Keratinocyte (primary cell): ENCODE data around the gene NEURL1. TPM values are rescaled to one million over a fixed set of nuclear protein-coding genes. Genes with fewer than 3 reads are reported as not detected.
A peak's percentile ranks its signal among the peaks of the same experiment; 100 is the strongest.

Experiments used
- DNase-seq: peaks from one replicate; pipeline ENCODE4 v3.0.0-alpha.2; 2011; ENCODE audit warnings: low read depth, missing footprints, low spot score
- FAIRE-seq: peaks from 2 replicates; lab custom pipeline; 2011; peaks lifted over from hg19 to GRCh38; lab: Jason Lieb, UNC
- H2AFZ ChIP-seq: 2 replicates; pipeline ENCODE4 v1.6.0; 2012; ENCODE audit warnings: low read length, control low read depth, inconsistent platforms; ENCODE audit not compliant: control insufficient read depth
- H3K27ac ChIP-seq: 2 replicates; pipeline ENCODE4 v1.5.1; 2011; ENCODE audit warnings: low read length; ENCODE audit not compliant: control insufficient read depth, insufficient read depth
- H3K27me3 ChIP-seq: 3 replicates; pipeline ENCODE4 v1.6.0; 2011; ENCODE audit warnings: low read length; ENCODE audit not compliant: control insufficient read depth, insufficient read depth; ENCODE audit errors: extremely low read depth
- H3K36me3 ChIP-seq, 2 experiments: 2 replicates in 1 of 2; 3 replicates in 1 of 2; pipeline ENCODE4 v1.5.1; 2011; ENCODE audit warnings: low read length in 2 of 2, mild to moderate bottlenecking in 1 of 2; ENCODE audit not compliant: control insufficient read depth in 2 of 2, insufficient read depth in 2 of 2; ENCODE audit errors: extremely low read depth in 1 of 2
- H3K4me1 ChIP-seq: 3 replicates; pipeline ENCODE4 v1.5.1; 2011; ENCODE audit warnings: low read length; ENCODE audit not compliant: control insufficient read depth, insufficient read depth; ENCODE audit errors: extremely low read depth
- H3K4me2 ChIP-seq: 3 replicates; pipeline ENCODE4 v1.6.0; 2011; ENCODE audit warnings: low read depth, low read length; ENCODE audit not compliant: control insufficient read depth, insufficient read depth; ENCODE audit errors: extremely low read depth
- H3K4me3 ChIP-seq, 3 experiments: fragments of 200-600 bp in 1 of 3; sonication (generic) in 1 of 3; 2 replicates in 2 of 3; 3 replicates in 1 of 3; pipeline ENCODE4 v1.5.1; 2011 to 2016; ENCODE audit warnings: low read length in 3 of 3, mild to moderate bottlenecking in 3 of 3, control low read depth in 2 of 3, inconsistent platforms in 1 of 3, low read depth in 1 of 3, mixed read lengths in 1 of 3, mixed run types in 1 of 3, moderate library complexity in 1 of 3; ENCODE audit not compliant: control insufficient read depth in 2 of 3, insufficient read depth in 2 of 3; ENCODE audit errors: extremely low read depth in 1 of 3
- H3K79me2 ChIP-seq: 2 replicates; pipeline ENCODE4 v1.6.0; 2012; ENCODE audit warnings: low read length; ENCODE audit not compliant: control insufficient read depth, insufficient read depth
- H3K9ac ChIP-seq: 3 replicates; pipeline ENCODE4 v1.6.0; 2011; ENCODE audit warnings: low read length; ENCODE audit not compliant: control insufficient read depth, insufficient read depth; ENCODE audit errors: extremely low read depth
- H3K9me1 ChIP-seq: 3 replicates; pipeline ENCODE4 v1.6.0; 2011; ENCODE audit warnings: low read length; ENCODE audit not compliant: control insufficient read depth, insufficient read depth; ENCODE audit errors: extremely low read depth
- H3K9me3 ChIP-seq: 2 replicates; pipeline ENCODE4 v1.5.1; 2012; ENCODE audit warnings: low read depth, low read length; ENCODE audit not compliant: control insufficient read depth
- H4K20me1 ChIP-seq: 3 replicates; pipeline ENCODE4 v1.6.0; 2011; ENCODE audit warnings: low read length; ENCODE audit not compliant: control insufficient read depth, insufficient read depth; ENCODE audit errors: extremely low read depth
- EZH2 ChIP-seq: IDR thresholded peaks from one replicate; pipeline ENCODE4 v1.6.1; 2012; ENCODE audit warnings: inconsistent platforms, mild to moderate bottlenecking, low read length, moderate library complexity
- dilution Hi-C: fragments of 300-500 bp; cut with MboI; formaldehyde crosslinking; loops from one replicate; pipeline ENCODE4 v1.7.0; 2020; ENCODE audit warnings: low sequenced_read_pairs; ENCODE audit not compliant: extremely low pct_ligation_motif_present
- polyA plus RNA-seq, 5 experiments: library from polyadenylated mRNA; depleted of rRNA in 3 of 5; stranded (reverse) in 3 of 5; stranded (forward) in 1 of 5; unstranded in 1 of 5; fragments of >200 nt; gene quantifications; 1 replicate in 1 of 5; 2 replicates in 3 of 5; 3 replicates in 1 of 5; pipeline versions ENCODE4 v1.2.1 to v1.2.3, GENCODE V29; 2011 to 2012; ENCODE audit warnings: missing spikeins in 2 of 5, low read depth in 1 of 5, low replicate concordance in 1 of 5
- TF ChIP-seq, protein P1 (sequence below), 3 experiments: IDR thresholded peaks in 1 of 3; conservative IDR thresholded peaks in 1 of 3; optimal IDR thresholded peaks in 1 of 3; 2 replicates in 2 of 3; 3 replicates in 1 of 3; pipeline versions ENCODE3 to v1.5.1; 2011; ENCODE audit warnings: low read length in 3 of 3, mild to moderate bottlenecking in 3 of 3, moderate library complexity in 2 of 3, control low read depth in 1 of 3, inconsistent platforms in 1 of 3; ENCODE audit not compliant: insufficient read depth in 2 of 3; ENCODE audit errors: extremely low read depth in 1 of 3

NEURL1 gene
- polyA plus RNA-seq, 1 donor (not counting 4 experiments of a cell fraction or from before 2014, with no cell fraction given): 0.03 TPM

DNA sequence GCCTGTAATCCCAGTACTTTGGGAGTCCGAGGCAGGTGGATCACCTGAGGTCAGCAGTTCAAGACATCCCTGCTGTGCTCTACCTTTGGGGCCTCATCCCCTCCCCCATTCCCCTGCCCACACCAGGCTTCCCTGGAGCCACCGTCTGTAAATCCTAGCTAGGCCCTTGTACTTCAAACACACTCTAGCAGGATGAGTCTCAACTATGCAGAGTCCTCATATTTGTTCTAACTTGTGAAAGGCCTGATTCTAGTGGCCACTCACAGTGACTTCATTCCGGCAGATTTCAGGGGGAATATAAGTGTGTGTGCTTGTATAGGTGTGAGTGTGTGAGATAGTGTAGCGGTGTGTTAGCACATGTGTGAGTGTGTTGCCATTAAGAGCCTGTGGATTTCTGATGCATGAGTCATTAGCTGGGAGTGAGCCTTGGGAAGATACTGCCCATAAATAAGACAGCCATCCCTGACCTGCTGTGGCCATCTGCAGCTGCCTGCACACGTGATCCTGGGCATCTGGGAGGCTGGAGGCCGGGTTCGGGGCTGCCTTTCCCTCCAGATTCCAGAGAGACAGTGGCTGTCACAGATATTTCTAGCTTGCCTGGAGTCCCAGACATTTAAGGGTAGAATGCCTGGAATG is 1.7 kb upstream of the NEURL1 start:
- H3K4me3 ChIP-seq: no peak overlapping the region
- peaks cover 6% of the 10 kb centered on the region for H3K9me1 ChIP-seq
- TF ChIP-seq, protein P1, sequence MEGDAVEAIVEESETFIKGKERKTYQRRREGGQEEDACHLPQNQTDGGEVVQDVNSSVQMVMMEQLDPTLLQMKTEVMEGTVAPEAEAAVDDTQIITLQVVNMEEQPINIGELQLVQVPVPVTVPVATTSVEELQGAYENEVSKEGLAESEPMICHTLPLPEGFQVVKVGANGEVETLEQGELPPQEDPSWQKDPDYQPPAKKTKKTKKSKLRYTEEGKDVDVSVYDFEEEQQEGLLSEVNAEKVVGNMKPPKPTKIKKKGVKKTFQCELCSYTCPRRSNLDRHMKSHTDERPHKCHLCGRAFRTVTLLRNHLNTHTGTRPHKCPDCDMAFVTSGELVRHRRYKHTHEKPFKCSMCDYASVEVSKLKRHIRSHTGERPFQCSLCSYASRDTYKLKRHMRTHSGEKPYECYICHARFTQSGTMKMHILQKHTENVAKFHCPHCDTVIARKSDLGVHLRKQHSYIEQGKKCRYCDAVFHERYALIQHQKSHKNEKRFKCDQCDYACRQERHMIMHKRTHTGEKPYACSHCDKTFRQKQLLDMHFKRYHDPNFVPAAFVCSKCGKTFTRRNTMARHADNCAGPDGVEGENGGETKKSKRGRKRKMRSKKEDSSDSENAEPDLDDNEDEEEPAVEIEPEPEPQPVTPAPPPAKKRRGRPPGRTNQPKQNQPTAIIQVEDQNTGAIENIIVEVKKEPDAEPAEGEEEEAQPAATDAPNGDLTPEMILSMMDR (optimal IDR thresholded peaks at IDR 0.05 in 1 of 3, IDR thresholded peaks at IDR 0.05 in 1 of 3, conservative IDR thresholded peaks at IDR 0.05 in 1 of 3; ENCODE audit: extremely low read depth in 1 of 3, insufficient read depth in 2 of 3, low read length in 3 of 3): no peak
- TF ChIP-seq EZH2: no peak
- H2AFZ ChIP-seq: no peak overlapping the region
- no peaks in the 10 kb centered on the region for H4K20me1 ChIP-seq
- H3K27me3 ChIP-seq: peaks cover 23% of the 10 kb centered on the region
- H3K4me2 ChIP-seq: peak overlapping the region; percentile 48
- H3K79me2 ChIP-seq: no peaks in the 10 kb centered on the region
- DNase-seq (peak; percentile 99), FAIRE-seq (peak; percentile 95)
- peaks cover 29% of the 10 kb centered on the region for H3K4me1 ChIP-seq
- no peaks in the 10 kb centered on the region for H3K9me3 ChIP-seq
- dilution Hi-C loops: no loop called here
- no peaks in the 10 kb centered on the region for H3K36me3 ChIP-seq
- peak overlapping the region; percentile 65 for H3K27ac ChIP-seq
- H3K9ac ChIP-seq: no peak overlapping the region

DNA sequence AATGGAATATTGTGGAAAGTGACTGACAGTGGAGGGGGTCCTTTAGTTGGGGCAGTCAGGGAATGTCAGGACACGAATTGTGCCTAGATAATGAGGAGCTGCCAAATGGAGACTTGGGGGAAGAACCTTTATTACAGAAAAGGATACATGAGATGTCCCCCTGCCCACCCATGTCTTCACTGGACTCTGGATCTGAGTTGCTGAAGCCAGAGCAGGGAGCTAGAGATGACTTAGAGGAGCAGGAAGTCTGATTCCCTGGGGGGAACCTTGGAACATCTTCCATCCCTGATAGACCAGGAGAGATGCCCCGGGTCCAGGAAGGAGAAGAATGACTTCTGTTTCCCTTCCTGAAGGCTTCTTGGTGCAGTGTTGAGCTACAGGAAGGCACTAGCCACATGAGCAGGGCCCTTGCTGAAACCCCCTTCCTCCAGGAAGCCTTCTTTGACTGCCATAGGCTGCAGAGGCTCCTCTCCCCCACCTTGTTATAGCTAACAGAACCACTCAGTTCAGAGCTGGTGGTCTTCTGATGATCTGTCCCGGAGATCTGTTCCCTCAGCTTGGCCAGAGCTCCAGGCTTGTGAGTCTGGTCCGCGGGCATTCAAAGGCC is 747 bp upstream of the NEURL1 start:
- no peak overlapping the region for H3K4me3 ChIP-seq

More for the DNA sequence above, 747 bp upstream of the NEURL1 start:
- Histone ChIP-seq H3K9ac (no peak overlapping the region), H3K27me3 (peaks cover 32% of the 10 kb centered on the region), H3K4me1 (peaks cover 29% of the 10 kb centered on the region), H3K79me2 (no peaks in the 10 kb centered on the region), H4K20me1 (no peaks in the 10 kb centered on the region), H3K36me3 (no peaks in the 10 kb centered on the region), H3K27ac (no peak overlapping the region), H3K9me1 (peaks cover 6% of the 10 kb centered on the region), H3K9me3 (no peaks in the 10 kb centered on the region), H3K4me2 (peak overlapping the region; percentile 50), H2AFZ (no peak overlapping the region)
- FAIRE-seq: peak; percentile 13
- TF ChIP-seq EZH2: no peak
- TF ChIP-seq, protein P1 (optimal IDR thresholded peaks at IDR 0.05 in 1 of 3, IDR thresholded peaks at IDR 0.05 in 1 of 3, conservative IDR thresholded peaks at IDR 0.05 in 1 of 3; ENCODE audit: extremely low read depth in 1 of 3, insufficient read depth in 2 of 3, low read length in 3 of 3): no peak
- DNase-seq: no peak
- dilution Hi-C loops: no loop called here
